ENCODE results near the gene ZNF277. TPM values are rescaled to one million over a fixed set of nuclear protein-coding genes. Genes with fewer than 3 reads are reported as not detected.

Gene ZNF277
- total RNA-seq, 2 donors from 2014 or later = 20.1 to 22.3 TPM

Other genes with a start within 250 kb of the ZNF277 start
- gene DOCK4, start 296 bp upstream of the ZNF277 start, total RNA-seq = 10 to 100 TPM in 1 of 2 donors, 1 to 10 TPM in 1; 6.6 to 11.5 TPM
- 10 to 100 TPM; 32.9 to 60.6 TPM for gene IFRD1, start 243.8 kb downstream of the ZNF277 start, total RNA-seq

Data from left colon (tissue), 2 donors.